IMR-90 (cell line): ENCODE measurements around the gene MMP10. TPM values are rescaled to one million over a fixed set of nuclear protein-coding genes. Genes with fewer than 3 reads are reported as not detected.
"Not testable (repeated sequence)": the region's sequence is repeated elsewhere in the genome, so short reads cannot be mapped to it uniquely, and the experiment has no call there.

ENCODE experiments used
- ATAC-seq: fragments of 200-7000 bp; cut with Tn5 transposase; 2 replicates; pipeline ENCODE4 v1.9.1; 2020; ENCODE audit warnings: low read depth, mild to moderate bottlenecking, moderate library complexity
- BruUV-seq: library from RNA; stranded (reverse); fragments of 400-500 nt; replicated peaks from 2 replicates; lab custom pipeline; 2021; lab: Mats Ljungman, UMichigan
- CTCF ChIA-PET: fragments of 300-600 bp; formaldehyde crosslinking; extraction: SDS; loops from one replicate; lab custom pipeline; 2021; ENCODE audit warnings: antibody characterized with exemption; lab: Yijun Ruan, JAX
- POLR2A ChIA-PET: fragments of 300-600 bp; sonication (Branson Sonifier 250); formaldehyde crosslinking; loops from one replicate; lab custom pipeline; 2022; ENCODE audit warnings: antibody characterized with exemption; ENCODE audit not compliant: unreplicated experiment; lab: Charles Lee
- DNase-seq: peaks from one replicate; pipeline ENCODE4 v3.0.0; 2013
- H2AFZ ChIP-seq: replicated peaks from 2 replicates; pipeline ENCODE3; 2013; ENCODE audit warnings: low read length, mild to moderate bottlenecking; ENCODE audit not compliant: poor library complexity
- H2AK5ac ChIP-seq: 2 replicates; pipeline ENCODE4 v1.6.1; 2013; ENCODE audit warnings: low read depth, low read length, inconsistent platforms
- H2AK9ac ChIP-seq: replicated peaks from 2 replicates; pipeline ENCODE3; 2013; ENCODE audit warnings: mild to moderate bottlenecking, low read depth, low read length, moderate library complexity; ENCODE audit not compliant: poor library complexity
- H2BK120ac ChIP-seq: 2 replicates; pipeline ENCODE4 v1.6.1; 2013; ENCODE audit warnings: low read depth, low read length, inconsistent platforms
- H2BK15ac ChIP-seq: 3 replicates; pipeline ENCODE4 v1.6.1; 2013; ENCODE audit warnings: low read depth, low read length, inconsistent platforms
- H2BK20ac ChIP-seq: 2 replicates; pipeline ENCODE4 v1.6.1; 2013; ENCODE audit warnings: low read depth, mild to moderate bottlenecking, inconsistent platforms, low read length, moderate library complexity
- H2BK5ac ChIP-seq: 2 replicates; pipeline ENCODE4 v1.6.1; 2013; ENCODE audit warnings: mild to moderate bottlenecking, low read depth, low read length, inconsistent platforms; ENCODE audit not compliant: poor library complexity, severe bottlenecking
- H3K14ac ChIP-seq: replicated peaks from 2 replicates; pipeline ENCODE4 v1.6.1; 2013; ENCODE audit warnings: low read depth, low read length, inconsistent platforms
- H3K18ac ChIP-seq: 2 replicates; pipeline ENCODE4 v1.6.1; 2013; ENCODE audit warnings: low read depth, low read length, control low read depth
- H3K23ac ChIP-seq: 2 replicates; pipeline ENCODE4 v1.6.1; 2013; ENCODE audit warnings: low read depth, low read length, inconsistent platforms
- H3K27ac ChIP-seq: 2 replicates; pipeline ENCODE4 v1.5.1; 2013; ENCODE audit warnings: mild to moderate bottlenecking, control low read depth, low read length; ENCODE audit not compliant: insufficient read depth
- H3K27me3 ChIP-seq: 2 replicates; pipeline ENCODE4 v1.6.1; 2013; ENCODE audit warnings: low read length; ENCODE audit not compliant: control insufficient read depth, insufficient read depth
- H3K36me3 ChIP-seq: 2 replicates; pipeline ENCODE4 v1.6.1; 2013; ENCODE audit warnings: low read length, mixed read lengths; ENCODE audit not compliant: control insufficient read depth, insufficient read depth
- H3K4ac ChIP-seq: 2 replicates; pipeline ENCODE4 v1.6.1; 2013; ENCODE audit warnings: low read depth, low read length, inconsistent platforms
- H3K4me1 ChIP-seq: 2 replicates; pipeline ENCODE4 v1.6.1; 2013; ENCODE audit warnings: low read length, mixed read lengths; ENCODE audit not compliant: control insufficient read depth, insufficient read depth
- H3K4me2 ChIP-seq: 2 replicates; pipeline ENCODE4 v1.6.1; 2013; ENCODE audit warnings: low read depth, mild to moderate bottlenecking, control low read depth, low read length, moderate library complexity
- H3K4me3 ChIP-seq: 2 replicates; pipeline ENCODE4 v1.5.1; 2013; ENCODE audit warnings: low read depth, mild to moderate bottlenecking, control low read depth, low read length, moderate library complexity; ENCODE audit not compliant: insufficient read depth
- H3K56ac ChIP-seq: 2 replicates; pipeline ENCODE4 v1.6.1; 2013; ENCODE audit warnings: low read length, inconsistent platforms; ENCODE audit not compliant: insufficient read depth; ENCODE audit errors: extremely low read depth
- H3K79me1 ChIP-seq, 2 experiments: 2 replicates each; pipeline ENCODE4 v1.6.1; 2013; ENCODE audit warnings: low read length in 2 of 2, inconsistent platforms in 1 of 2, low read depth in 1 of 2
- H3K9ac ChIP-seq: 2 replicates; pipeline ENCODE4 v1.6.1; 2013; ENCODE audit warnings: low read depth, low read length, control low read depth
- H3K9me1 ChIP-seq: 2 replicates; pipeline ENCODE4 v1.6.1; 2013; ENCODE audit warnings: low read length, inconsistent platforms; ENCODE audit not compliant: insufficient read depth
- H3K9me3 ChIP-seq: 2 replicates; pipeline ENCODE4 v1.6.1; 2013; ENCODE audit warnings: low read length; ENCODE audit not compliant: control insufficient read depth, insufficient read depth
- H4K20me1 ChIP-seq: 2 replicates; pipeline ENCODE4 v1.6.1; 2013; ENCODE audit warnings: low read length, inconsistent platforms; ENCODE audit not compliant: insufficient read depth
- H4K5ac ChIP-seq: 2 replicates; pipeline ENCODE4 v1.6.1; 2013; ENCODE audit warnings: mild to moderate bottlenecking, low read depth, low read length, control low read depth
- H4K8ac ChIP-seq, 2 experiments: 2 replicates each; pipeline ENCODE4 v1.6.1; 2013; ENCODE audit warnings: low read depth in 2 of 2, low read length in 2 of 2, control low read depth in 1 of 2, inconsistent platforms in 1 of 2
- H4K91ac ChIP-seq: 2 replicates; pipeline ENCODE4 v1.6.1; 2013; ENCODE audit warnings: low read depth, low read length, inconsistent platforms; ENCODE audit not compliant: insufficient read depth
- WGBS, 2 experiments: methylation state at CpG; one replicate each; pipeline versions ENCODE4 v1.1.5 to v1.1.7; 2013; ENCODE audit warnings: missing lambda C conversion rate in 2 of 2; ENCODE audit not compliant: insufficient read length in 1 of 2; ENCODE audit errors: extremely low coverage in 2 of 2; 5-methylcytosine and 5-hydroxymethylcytosine counted together
- dilution Hi-C: fragments of 300-500 bp; cut with HindIII; formaldehyde crosslinking; loops from one replicate; pipeline ENCODE4 v1.14.3; 2018; ENCODE audit warnings: low sequenced_read_pairs; ENCODE audit not compliant: unreplicated experiment
- in situ Hi-C: fragments of 300-500 bp; cut with MboI; formaldehyde crosslinking; loops from 3 replicates; pipeline ENCODE4 v1.14.3; 2019; ENCODE audit warnings: low sequenced_read_pairs, inconsistent platforms, mixed read lengths
- intact Hi-C: fragments of 100-400 bp; cut with micrococcal nuclease; formaldehyde crosslinking; loops from 2 replicates; pipeline ENCODE4 v1.10.0; 2022
- polyA plus RNA-seq, 3 experiments: library from polyadenylated mRNA; depleted of rRNA; stranded (reverse); fragments of >200 nt; gene quantifications; 2 replicates each; pipeline ENCODE4 v1.2.3, GENCODE V29; 2012; ENCODE audit warnings: low replicate concordance in 1 of 3
- total RNA-seq: library from RNA; depleted of rRNA; stranded (reverse); fragments of >200 nt; gene quantifications from 2 replicates; pipeline ENCODE4 v1.2.3, GENCODE V29; 2012

MMP10 gene
- total and polyA plus RNA-seq, 2 of the 4 experiments (the other 2 are of a cell fraction) = not detected

DNA sequence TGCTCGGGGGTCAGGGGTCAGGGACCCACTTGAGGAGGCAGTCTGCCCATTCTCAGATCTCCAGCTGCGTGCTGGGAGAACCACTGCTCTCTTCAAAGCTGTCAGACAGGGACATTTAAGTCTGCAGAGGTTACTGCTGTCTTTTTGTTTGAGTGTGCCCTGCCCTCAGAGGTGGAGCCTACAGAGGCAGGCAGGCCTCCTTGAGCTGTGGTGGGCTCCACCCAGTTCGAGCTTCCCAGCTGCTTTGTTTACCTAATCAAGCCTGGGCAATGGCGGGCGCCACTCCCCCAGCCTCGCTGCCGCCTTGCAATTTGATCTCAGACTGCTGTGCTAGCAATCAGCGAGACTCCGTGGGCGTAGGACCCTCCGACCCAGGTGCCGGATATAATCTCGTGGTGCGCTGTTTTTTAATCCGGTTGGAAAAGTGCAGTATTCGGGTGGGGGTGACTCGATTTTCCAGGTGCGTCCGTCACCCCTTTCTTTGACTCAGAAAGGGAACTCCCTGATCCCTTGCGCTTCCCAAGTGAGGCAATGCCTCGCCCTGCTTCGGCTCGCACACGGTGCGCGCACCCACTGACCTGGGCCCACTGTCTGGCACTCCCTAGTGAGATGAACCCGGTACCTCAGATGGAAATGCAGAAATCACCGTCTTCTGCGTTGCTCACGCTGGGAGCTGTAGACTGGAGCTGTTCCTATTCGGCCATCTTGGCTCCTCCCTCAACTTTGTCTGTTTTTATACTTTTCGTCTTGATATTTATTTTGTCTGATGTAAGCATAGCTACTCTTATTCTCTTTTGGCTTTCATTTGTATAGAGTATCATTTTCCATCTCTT is 33.5 kb downstream of the MMP10 start:
- H3K4ac ChIP-seq, ATAC-seq, H2BK20ac ChIP-seq, H3K56ac ChIP-seq, intact Hi-C loops, H3K9me3 ChIP-seq, H4K91ac ChIP-seq, H2AK5ac ChIP-seq, H2BK120ac ChIP-seq, H3K27me3 ChIP-seq, H3K4me2 ChIP-seq, dilution Hi-C loops, H4K20me1 ChIP-seq, H3K18ac ChIP-seq, H3K23ac ChIP-seq, H3K14ac ChIP-seq, H4K5ac ChIP-seq, H3K4me3 ChIP-seq, POLR2A ChIA-PET, H2AK9ac ChIP-seq, H3K36me3 ChIP-seq, H2AFZ ChIP-seq, DNase-seq, H2BK5ac ChIP-seq, H2BK15ac ChIP-seq, H3K79me1 ChIP-seq, BruUV-seq, CTCF ChIA-PET, H3K9ac ChIP-seq, H3K9me1 ChIP-seq, H3K4me1 ChIP-seq, H4K8ac ChIP-seq, H3K27ac ChIP-seq, in situ Hi-C loops: not testable (repeated sequence)
- WGBS, 2 experiments = 80% methylated on average over 9 of the region's 32 CpGs; no CpG with 5 or more reads in 1 of the 2 experiments
